Keratinocyte (primary cell): Measurements from ENCODE around the gene RRBP1. TPM values are rescaled to one million over a fixed set of nuclear protein-coding genes. Genes with fewer than 3 reads are reported as not detected.

ENCODE experiments used
- DNase-seq: peaks from one replicate; pipeline ENCODE4 v3.0.0-alpha.2; 2011; ENCODE audit warnings: low read depth, missing footprints, low spot score
- FAIRE-seq: peaks from 2 replicates; lab custom pipeline; 2011; peaks lifted over from hg19 to GRCh38; lab: Jason Lieb, UNC
- H2AFZ ChIP-seq: 2 replicates; pipeline ENCODE4 v1.6.0; 2012; ENCODE audit warnings: low read length, control low read depth, inconsistent platforms; ENCODE audit not compliant: control insufficient read depth
- H3K27ac ChIP-seq: 2 replicates; pipeline ENCODE4 v1.5.1; 2011; ENCODE audit warnings: low read length; ENCODE audit not compliant: control insufficient read depth, insufficient read depth
- H3K27me3 ChIP-seq: 3 replicates; pipeline ENCODE4 v1.6.0; 2011; ENCODE audit warnings: low read length; ENCODE audit not compliant: control insufficient read depth, insufficient read depth; ENCODE audit errors: extremely low read depth
- H3K36me3 ChIP-seq, 2 experiments: 2 replicates in 1 of 2; 3 replicates in 1 of 2; pipeline ENCODE4 v1.5.1; 2011; ENCODE audit warnings: low read length in 2 of 2, mild to moderate bottlenecking in 1 of 2; ENCODE audit not compliant: control insufficient read depth in 2 of 2, insufficient read depth in 2 of 2; ENCODE audit errors: extremely low read depth in 1 of 2
- H3K4me1 ChIP-seq: 3 replicates; pipeline ENCODE4 v1.5.1; 2011; ENCODE audit warnings: low read length; ENCODE audit not compliant: control insufficient read depth, insufficient read depth; ENCODE audit errors: extremely low read depth
- H3K4me2 ChIP-seq: 3 replicates; pipeline ENCODE4 v1.6.0; 2011; ENCODE audit warnings: low read depth, low read length; ENCODE audit not compliant: control insufficient read depth, insufficient read depth; ENCODE audit errors: extremely low read depth
- H3K4me3 ChIP-seq, 3 experiments: fragments of 200-600 bp in 1 of 3; sonication (generic) in 1 of 3; 2 replicates in 2 of 3; 3 replicates in 1 of 3; pipeline ENCODE4 v1.5.1; 2011 to 2016; ENCODE audit warnings: low read length in 3 of 3, mild to moderate bottlenecking in 3 of 3, control low read depth in 2 of 3, inconsistent platforms in 1 of 3, low read depth in 1 of 3, mixed read lengths in 1 of 3, mixed run types in 1 of 3, moderate library complexity in 1 of 3; ENCODE audit not compliant: control insufficient read depth in 2 of 3, insufficient read depth in 2 of 3; ENCODE audit errors: extremely low read depth in 1 of 3
- H3K79me2 ChIP-seq: 2 replicates; pipeline ENCODE4 v1.6.0; 2012; ENCODE audit warnings: low read length; ENCODE audit not compliant: control insufficient read depth, insufficient read depth
- H3K9ac ChIP-seq: 3 replicates; pipeline ENCODE4 v1.6.0; 2011; ENCODE audit warnings: low read length; ENCODE audit not compliant: control insufficient read depth, insufficient read depth; ENCODE audit errors: extremely low read depth
- H3K9me1 ChIP-seq: 3 replicates; pipeline ENCODE4 v1.6.0; 2011; ENCODE audit warnings: low read length; ENCODE audit not compliant: control insufficient read depth, insufficient read depth; ENCODE audit errors: extremely low read depth
- H3K9me3 ChIP-seq: 2 replicates; pipeline ENCODE4 v1.5.1; 2012; ENCODE audit warnings: low read depth, low read length; ENCODE audit not compliant: control insufficient read depth
- H4K20me1 ChIP-seq: 3 replicates; pipeline ENCODE4 v1.6.0; 2011; ENCODE audit warnings: low read length; ENCODE audit not compliant: control insufficient read depth, insufficient read depth; ENCODE audit errors: extremely low read depth
- EZH2 ChIP-seq: IDR thresholded peaks from one replicate; pipeline ENCODE4 v1.6.1; 2012; ENCODE audit warnings: inconsistent platforms, mild to moderate bottlenecking, low read length, moderate library complexity
- dilution Hi-C: fragments of 300-500 bp; cut with MboI; formaldehyde crosslinking; loops from one replicate; pipeline ENCODE4 v1.7.0; 2020; ENCODE audit warnings: low sequenced_read_pairs; ENCODE audit not compliant: extremely low pct_ligation_motif_present
- polyA plus RNA-seq, 5 experiments: library from polyadenylated mRNA; depleted of rRNA in 3 of 5; stranded (reverse) in 3 of 5; stranded (forward) in 1 of 5; unstranded in 1 of 5; fragments of >200 nt; gene quantifications; 1 replicate in 1 of 5; 2 replicates in 3 of 5; 3 replicates in 1 of 5; pipeline versions ENCODE4 v1.2.1 to v1.2.3, GENCODE V29; 2011 to 2012; ENCODE audit warnings: missing spikeins in 2 of 5, low read depth in 1 of 5, low replicate concordance in 1 of 5
- TF ChIP-seq, protein P1 (sequence below), 3 experiments: IDR thresholded peaks in 1 of 3; conservative IDR thresholded peaks in 1 of 3; optimal IDR thresholded peaks in 1 of 3; 2 replicates in 2 of 3; 3 replicates in 1 of 3; pipeline versions ENCODE3 to v1.5.1; 2011; ENCODE audit warnings: low read length in 3 of 3, mild to moderate bottlenecking in 3 of 3, moderate library complexity in 2 of 3, control low read depth in 1 of 3, inconsistent platforms in 1 of 3; ENCODE audit not compliant: insufficient read depth in 2 of 3; ENCODE audit errors: extremely low read depth in 1 of 3

The RRBP1 gene
- polyA plus RNA-seq, 1 donor (not counting 4 experiments of a cell fraction or from before 2014, with no cell fraction given): 43.9 TPM

DNA sequence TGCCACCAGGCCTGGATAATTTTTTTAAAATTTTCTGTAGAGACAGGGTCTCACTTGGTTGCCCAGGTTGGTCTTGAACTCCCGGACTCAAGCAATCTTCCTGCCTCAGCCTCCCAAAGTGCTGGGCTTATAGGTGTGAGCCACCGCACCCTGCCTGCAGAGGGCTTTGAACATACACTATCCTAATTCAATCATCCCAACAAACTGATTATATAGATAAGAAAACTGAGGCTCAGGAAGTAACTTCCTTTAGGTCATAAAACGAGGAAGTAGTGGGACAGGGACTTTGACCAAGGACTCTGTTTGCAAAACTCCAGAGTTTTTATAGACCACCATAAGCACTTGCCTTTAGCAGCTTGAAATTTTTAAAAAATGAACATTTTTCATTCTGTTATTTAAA lies 12.7 kb upstream of the RRBP1 start:
- dilution Hi-C loops: no loop called here
- no peak overlapping the region for H3K9ac ChIP-seq
- no peaks in the 10 kb centered on the region for H3K9me3 ChIP-seq
- no peak for TF ChIP-seq EZH2
- TF ChIP-seq, protein P1, sequence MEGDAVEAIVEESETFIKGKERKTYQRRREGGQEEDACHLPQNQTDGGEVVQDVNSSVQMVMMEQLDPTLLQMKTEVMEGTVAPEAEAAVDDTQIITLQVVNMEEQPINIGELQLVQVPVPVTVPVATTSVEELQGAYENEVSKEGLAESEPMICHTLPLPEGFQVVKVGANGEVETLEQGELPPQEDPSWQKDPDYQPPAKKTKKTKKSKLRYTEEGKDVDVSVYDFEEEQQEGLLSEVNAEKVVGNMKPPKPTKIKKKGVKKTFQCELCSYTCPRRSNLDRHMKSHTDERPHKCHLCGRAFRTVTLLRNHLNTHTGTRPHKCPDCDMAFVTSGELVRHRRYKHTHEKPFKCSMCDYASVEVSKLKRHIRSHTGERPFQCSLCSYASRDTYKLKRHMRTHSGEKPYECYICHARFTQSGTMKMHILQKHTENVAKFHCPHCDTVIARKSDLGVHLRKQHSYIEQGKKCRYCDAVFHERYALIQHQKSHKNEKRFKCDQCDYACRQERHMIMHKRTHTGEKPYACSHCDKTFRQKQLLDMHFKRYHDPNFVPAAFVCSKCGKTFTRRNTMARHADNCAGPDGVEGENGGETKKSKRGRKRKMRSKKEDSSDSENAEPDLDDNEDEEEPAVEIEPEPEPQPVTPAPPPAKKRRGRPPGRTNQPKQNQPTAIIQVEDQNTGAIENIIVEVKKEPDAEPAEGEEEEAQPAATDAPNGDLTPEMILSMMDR (optimal IDR thresholded peaks at IDR 0.05 in 1 of 3, IDR thresholded peaks at IDR 0.05 in 1 of 3, conservative IDR thresholded peaks at IDR 0.05 in 1 of 3; ENCODE audit: extremely low read depth in 1 of 3, insufficient read depth in 2 of 3, low read length in 3 of 3): no peak
- FAIRE-seq: no peak
- peaks cover 9% of the 10 kb centered on the region for H3K4me1 ChIP-seq
- no peak overlapping the region for H3K4me2 ChIP-seq
- no peak for DNase-seq
- no peaks in the 10 kb centered on the region for H3K36me3 ChIP-seq
- H3K4me3 ChIP-seq: no peak overlapping the region
- H3K27me3 ChIP-seq: peaks cover 7% of the 10 kb centered on the region
- H2AFZ ChIP-seq: no peak overlapping the region
- H4K20me1 ChIP-seq: no peaks in the 10 kb centered on the region
- no peak overlapping the region for H3K27ac ChIP-seq
- no peaks in the 10 kb centered on the region for H3K79me2 ChIP-seq
- H3K9me1 ChIP-seq: no peaks in the 10 kb centered on the region

DNA sequence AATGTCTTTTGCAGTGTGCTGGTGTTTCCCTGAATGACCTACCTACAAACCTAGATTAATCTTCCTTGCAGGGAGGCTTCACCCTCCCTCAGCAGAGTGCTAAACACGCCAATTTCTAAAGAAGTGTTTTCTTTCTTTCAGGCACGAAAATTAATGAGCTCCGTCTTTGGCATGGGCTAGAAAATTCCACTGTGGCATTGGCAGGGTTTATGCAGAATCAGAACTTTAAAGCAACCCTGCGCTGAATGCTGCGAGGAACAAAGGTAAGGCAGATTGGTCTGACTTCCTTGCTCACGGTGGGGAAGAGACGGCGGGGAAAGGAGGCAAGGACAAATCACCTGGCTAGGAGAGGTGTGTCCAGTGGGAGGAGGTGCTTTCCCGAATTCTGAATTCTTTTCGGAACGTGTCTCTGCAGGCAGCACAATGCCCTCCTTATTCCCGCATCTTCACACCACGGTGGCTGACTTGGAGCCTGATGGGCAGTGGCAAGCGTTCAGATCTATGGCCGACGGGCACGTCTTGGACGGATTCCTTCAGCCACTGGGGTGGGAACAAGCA lies 11.5 kb upstream of the RRBP1 start:
- no peak overlapping the region for H3K27ac ChIP-seq
- peaks cover 7% of the 10 kb centered on the region for H3K27me3 ChIP-seq
- FAIRE-seq (peak; percentile 81), DNase-seq (no peak)
- no peaks in the 10 kb centered on the region for H3K9me3 ChIP-seq
- H3K9me1 ChIP-seq: no peaks in the 10 kb centered on the region
- H3K9ac ChIP-seq: peak overlapping the region; percentile 9
- H3K4me2 ChIP-seq: peak overlapping the region; percentile 69
- H3K36me3 ChIP-seq: no peaks in the 10 kb centered on the region
- H2AFZ ChIP-seq: peak overlapping the region; percentile 83
- H3K4me3 ChIP-seq: peak overlapping the region in 2 of 3 experiments; percentile 13 to 19
- no peaks in the 10 kb centered on the region for H4K20me1 ChIP-seq
- no peaks in the 10 kb centered on the region for H3K79me2 ChIP-seq
- H3K4me1 ChIP-seq: peaks cover 9% of the 10 kb centered on the region
- dilution Hi-C loops: no loop called here
- TF ChIP-seq EZH2: no peak
- TF ChIP-seq, protein P1 (optimal IDR thresholded peaks at IDR 0.05 in 1 of 3, IDR thresholded peaks at IDR 0.05 in 1 of 3, conservative IDR thresholded peaks at IDR 0.05 in 1 of 3; ENCODE audit: extremely low read depth in 1 of 3, insufficient read depth in 2 of 3, low read length in 3 of 3): no peak
